GM21390 (cell line): ENCODE results near the gene ZBTB18.
A peak's percentile ranks its signal among the peaks of the same experiment; 100 is the strongest.
"Not testable (repeated sequence)": the region's sequence is repeated elsewhere in the genome, so short reads cannot be mapped to it uniquely, and the experiment has no call there.

ENCODE experiments used
- ATAC-seq: cut with Tn5 transposase; IDR thresholded peaks from one replicate; pipeline ENCODE4 v1.9.1; 2021; ENCODE audit not compliant: unreplicated experiment

Gene ZBTB18

DNA sequence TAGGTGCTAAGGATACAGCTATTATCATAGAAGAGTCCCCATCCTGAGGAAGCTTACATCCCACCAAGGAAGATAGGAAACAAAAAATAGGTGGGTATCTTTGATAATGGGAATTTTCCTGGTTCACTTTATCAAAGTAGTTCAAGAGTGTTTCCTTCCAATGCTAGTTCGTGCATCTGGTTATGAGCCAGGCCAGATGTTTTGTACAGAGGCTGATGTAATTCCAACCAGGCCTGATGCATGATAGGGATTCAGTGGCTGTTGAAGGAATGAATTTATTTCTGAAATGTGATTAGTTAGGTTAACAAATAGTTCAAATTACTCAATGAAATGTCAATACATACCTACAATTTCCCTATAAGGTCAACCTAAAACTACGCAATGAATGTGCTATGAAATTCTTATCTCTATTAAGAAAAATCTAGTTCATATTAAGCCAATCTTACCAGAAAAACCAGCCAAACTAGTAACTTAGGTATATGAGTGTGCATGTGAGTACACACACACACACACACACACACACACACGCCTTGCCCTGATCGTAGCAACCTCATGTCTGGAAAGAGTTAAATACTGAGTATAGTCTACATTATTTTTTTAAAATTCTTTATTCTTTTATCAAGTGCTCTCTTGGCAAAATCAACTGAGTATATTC, 9.5 kb upstream of the ZBTB18 start:
- no peak for ATAC-seq

GRCh38 chr1:244042293-244042692, 8.8 kb upstream of the ZBTB18 start:
- no peak for ATAC-seq

DNA sequence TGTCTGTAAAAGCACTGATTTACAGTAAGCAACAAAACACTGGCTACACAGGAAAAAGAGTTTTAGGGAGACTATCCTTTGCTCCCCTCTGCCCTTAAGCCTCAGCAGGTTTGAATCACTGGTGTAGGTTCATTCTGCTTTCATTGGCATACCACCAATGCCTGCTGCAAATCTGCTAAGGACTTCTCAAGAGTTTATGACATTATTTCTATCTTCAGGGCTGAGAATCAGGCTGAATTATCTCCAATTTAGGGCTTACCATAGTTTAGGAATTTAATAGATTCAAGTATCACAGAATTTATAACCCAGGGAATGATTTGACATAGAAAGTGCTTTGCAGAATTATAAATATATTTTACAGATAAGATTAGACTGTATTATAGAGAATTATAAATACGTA, 6.7 kb upstream of the ZBTB18 start:
- no peak for ATAC-seq

GRCh38 chr1:244046254-244046653, 4.8 kb upstream of the ZBTB18 start:
- not testable (repeated sequence) for ATAC-seq

GRCh38 chr1:244046907-244047611, 4.0 kb upstream of the ZBTB18 start:
- ATAC-seq, result no peak

GRCh38 chr1:244047621-244048255, 3.3 kb upstream of the ZBTB18 start:
- peak; percentile 63 for ATAC-seq

GRCh38 chr1:244048256-244049161, 2.6 kb upstream of the ZBTB18 start:
- ATAC-seq, result peak; percentile 65

- no peak for ATAC-seq
These were observed 1.7 kb upstream of the ZBTB18 start for GRCh38 chr1:244049162-244050013.

GRCh38 chr1:244050014-244050834, 859 bp upstream of the ZBTB18 start:
- no peak for ATAC-seq

GRCh38 chr1:244052016-244052727, 1.1 kb downstream of the ZBTB18 start:
- ATAC-seq, result no peak

DNA sequence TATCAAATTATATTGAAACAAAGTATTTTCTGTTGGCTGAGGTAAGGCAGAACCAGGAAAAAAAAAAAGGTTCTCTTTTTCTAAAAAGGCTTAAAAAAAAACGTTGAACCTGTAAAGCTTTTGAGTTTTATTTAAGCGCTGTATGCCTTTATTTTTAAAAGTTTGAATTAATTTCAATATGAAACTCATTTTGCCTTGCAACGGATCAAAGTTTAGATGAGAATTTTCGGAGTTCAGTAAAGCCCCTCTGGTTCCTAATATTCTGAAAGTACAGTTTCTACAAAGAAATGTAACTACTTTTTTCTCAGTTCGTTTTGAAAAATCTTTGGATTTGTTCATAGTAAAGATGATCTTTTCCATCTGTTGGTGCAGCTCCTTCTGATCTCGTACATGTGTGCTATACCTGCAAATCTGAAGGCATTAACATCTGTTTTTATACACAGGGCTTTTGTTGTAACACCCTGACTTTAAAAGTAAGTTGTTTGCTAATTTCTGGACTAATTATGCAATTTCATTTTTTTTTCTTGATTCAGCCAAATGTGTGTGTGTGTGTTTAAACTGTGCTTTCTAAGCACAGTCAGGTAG, 1.7 kb downstream of the ZBTB18 start:
- ATAC-seq, result no peak

DNA sequence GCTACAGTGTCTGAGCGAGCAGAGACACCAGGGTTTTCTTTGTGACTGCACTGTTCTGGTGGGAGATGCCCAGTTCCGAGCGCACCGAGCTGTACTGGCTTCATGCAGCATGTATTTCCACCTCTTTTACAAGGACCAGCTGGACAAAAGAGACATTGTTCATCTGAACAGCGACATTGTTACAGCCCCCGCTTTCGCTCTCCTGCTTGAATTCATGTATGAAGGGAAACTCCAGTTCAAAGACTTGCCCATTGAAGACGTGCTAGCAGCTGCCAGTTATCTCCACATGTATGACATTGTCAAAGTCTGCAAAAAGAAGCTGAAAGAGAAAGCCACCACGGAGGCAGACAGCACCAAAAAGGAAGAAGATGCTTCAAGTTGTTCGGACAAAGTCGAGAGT, 2.7 kb downstream of the ZBTB18 start:
- ATAC-seq, result no peak

- ATAC-seq, result no peak
These were observed 3.3 kb downstream of the ZBTB18 start for GRCh38 chr1:244054247-244054923.

DNA sequence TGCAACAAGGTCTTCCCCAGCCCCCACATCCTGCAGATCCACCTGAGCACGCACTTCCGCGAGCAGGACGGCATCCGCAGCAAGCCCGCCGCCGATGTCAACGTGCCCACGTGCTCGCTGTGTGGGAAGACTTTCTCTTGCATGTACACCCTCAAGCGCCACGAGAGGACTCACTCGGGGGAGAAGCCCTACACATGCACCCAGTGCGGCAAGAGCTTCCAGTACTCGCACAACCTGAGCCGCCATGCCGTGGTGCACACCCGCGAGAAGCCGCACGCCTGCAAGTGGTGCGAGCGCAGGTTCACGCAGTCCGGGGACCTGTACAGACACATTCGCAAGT, 3.8 kb downstream of the ZBTB18 start:
- no peak for ATAC-seq

DNA sequence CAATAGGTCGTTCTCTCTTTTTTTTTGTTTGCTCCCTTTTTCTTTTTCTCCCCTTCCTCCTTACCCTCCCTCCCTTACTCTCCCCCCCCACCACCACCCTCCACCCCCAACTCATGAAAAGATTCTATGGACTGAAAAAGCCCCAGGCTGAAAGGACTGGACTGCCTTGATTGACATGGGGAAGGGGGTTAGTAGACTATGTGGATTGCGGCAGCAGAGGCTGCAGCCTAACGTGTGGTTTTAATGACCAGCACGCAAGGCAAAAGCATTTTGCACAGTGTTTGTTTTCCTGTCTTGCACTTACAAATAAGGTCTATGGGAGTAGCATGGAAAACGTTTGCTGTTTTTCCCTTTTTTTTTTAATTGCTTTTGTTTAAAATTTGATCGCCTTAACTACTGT, 5.5 kb downstream of the ZBTB18 start:
- ATAC-seq, result no peak

GRCh38 chr1:244057474-244058385, 6.6 kb downstream of the ZBTB18 start:
- ATAC-seq, result no peak

GRCh38 chr1:244060117-244060516, 9.0 kb downstream of the ZBTB18 start:
- no peak for ATAC-seq
